GM21367 (cell line): ENCODE results near the gene GFY.

ENCODE experiments used
- ATAC-seq: cut with Tn5 transposase; IDR thresholded peaks from one replicate; pipeline ENCODE4 v1.9.1; 2021; ENCODE audit not compliant: unreplicated experiment

Gene GFY

GRCh38 chr19:49425178-49425577 is at the start of gene GFY:
GFY (plus strand) TSS chr19:49425388; CDS start chr19:49426431, 1,043 bp downstream.
- ATAC-seq, result no peak

- no peak for ATAC-seq
Measured at GRCh38 chr19:49378512-49378911, 46.7 kb upstream of the GFY start.

GRCh38 chr19:49380391-49380790 is 44.8 kb upstream of the GFY start:
- no peak for ATAC-seq

GRCh38 chr19:49382639-49383038 is 42.5 kb upstream of the GFY start:
- ATAC-seq, result no peak

GRCh38 chr19:49383599-49383998 is 41.6 kb upstream of the GFY start:
- no peak for ATAC-seq

GRCh38 chr19:49387936-49388372 is 37.2 kb upstream of the GFY start, which contains the start of gene KASH5:
KASH5 (plus strand) TSS chr19:49388249; CDS start chr19:49390884, 2,635 bp downstream.
- ATAC-seq, result no peak

GRCh38 chr19:49389406-49389805 is 35.8 kb upstream of the GFY start:
- no peak for ATAC-seq

GRCh38 chr19:49390131-49390928 is 34.9 kb upstream of the GFY start:
- no peak for ATAC-seq

- ATAC-seq, result no peak
Measured at GRCh38 chr19:49390929-49391359, 34.2 kb upstream of the GFY start.

GRCh38 chr19:49391581-49392399 is 33.4 kb upstream of the GFY start:
- ATAC-seq, result no peak

GRCh38 chr19:49393881-49394280 is 31.3 kb upstream of the GFY start:
- no peak for ATAC-seq

- no peak for ATAC-seq
Measured at GRCh38 chr19:49395581-49396407, 29.4 kb upstream of the GFY start.

GRCh38 chr19:49396738-49397505 is 28.3 kb upstream of the GFY start:
- no peak for ATAC-seq

- no peak for ATAC-seq
Measured at GRCh38 chr19:49398001-49398615, 27.1 kb upstream of the GFY start.

- ATAC-seq, result no peak
Measured at GRCh38 chr19:49398931-49399330, 26.3 kb upstream of the GFY start.

GRCh38 chr19:49400029-49400428 is 25.2 kb upstream of the GFY start:
- ATAC-seq, result no peak

- ATAC-seq, result no peak
Measured at GRCh38 chr19:49403404-49404187, 21.6 kb upstream of the GFY start.

- ATAC-seq, result no peak
Measured at GRCh38 chr19:49407079-49407478, 18.1 kb upstream of the GFY start.

GRCh38 chr19:49407482-49408015 is 17.6 kb upstream of the GFY start:
- ATAC-seq, result no peak
